GM18951 (cell line): ENCODE measurements around the gene IFITM2.
"Not testable (repeated sequence)": the region's sequence is repeated elsewhere in the genome, so short reads cannot be mapped to it uniquely, and the experiment has no call there.

ENCODE experiments used
- POLR2A ChIP-seq: IDR thresholded peaks from 4 replicates; pipeline ENCODE4 v1.6.1; 2011; ENCODE audit warnings: mild to moderate bottlenecking; ENCODE audit not compliant: insufficient read length, insufficient read depth; ENCODE audit errors: extremely low read depth
- in situ Hi-C: fragments of 300-500 bp; cut with MboI; formaldehyde crosslinking; loops from one replicate; pipeline ENCODE4 v1.12.0; 2022; ENCODE audit warnings: low sequenced_read_pairs, mixed read lengths, inconsistent platforms; ENCODE audit not compliant: unreplicated experiment

IFITM2 gene

GRCh38 chr11:332651-333480 lies 25.2 kb downstream of the IFITM2 start:
- in situ Hi-C loops, result no loop called here
- TF ChIP-seq POLR2A, result no peak

GRCh38 chr11:333616-334263 lies 26.1 kb downstream of the IFITM2 start:
- in situ Hi-C loops, result not testable (repeated sequence)

DNA sequence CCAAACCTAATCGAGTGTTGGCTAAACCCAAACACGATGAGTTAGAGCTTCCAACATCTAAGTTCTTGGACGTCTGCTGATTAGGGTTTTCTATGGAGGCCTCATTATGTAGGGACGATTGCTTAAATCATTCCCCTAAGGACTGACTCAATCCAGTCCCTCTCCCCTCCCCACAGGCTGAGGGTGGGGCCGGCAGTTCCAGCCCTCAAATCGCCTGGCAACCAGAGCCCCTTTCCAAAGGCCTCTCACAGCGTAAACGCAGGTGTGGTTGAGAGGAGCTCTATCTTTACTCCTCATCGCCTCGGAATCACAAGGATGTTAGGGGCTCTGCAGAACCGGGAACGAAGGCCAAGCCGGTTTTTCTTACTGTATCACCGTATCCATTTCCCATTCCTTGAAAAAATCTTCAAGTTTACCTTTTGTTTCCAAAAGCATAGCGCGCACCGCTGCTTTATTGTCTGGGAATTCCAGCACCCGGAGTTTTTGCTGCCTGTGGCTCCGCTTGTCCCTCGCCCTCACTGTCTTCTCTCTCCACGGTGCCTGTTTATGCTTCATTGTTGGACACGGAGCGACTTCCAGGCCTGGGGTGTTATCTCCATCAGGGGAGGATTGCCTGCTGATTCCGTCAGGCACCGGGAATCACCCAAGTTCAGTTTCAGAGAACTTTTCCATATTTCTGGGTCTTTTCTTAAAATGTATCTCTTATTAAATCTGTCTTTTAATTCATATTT lies 26.8 kb downstream of the IFITM2 start:
- in situ Hi-C loops, result no loop called here
- no peak for TF ChIP-seq POLR2A

DNA sequence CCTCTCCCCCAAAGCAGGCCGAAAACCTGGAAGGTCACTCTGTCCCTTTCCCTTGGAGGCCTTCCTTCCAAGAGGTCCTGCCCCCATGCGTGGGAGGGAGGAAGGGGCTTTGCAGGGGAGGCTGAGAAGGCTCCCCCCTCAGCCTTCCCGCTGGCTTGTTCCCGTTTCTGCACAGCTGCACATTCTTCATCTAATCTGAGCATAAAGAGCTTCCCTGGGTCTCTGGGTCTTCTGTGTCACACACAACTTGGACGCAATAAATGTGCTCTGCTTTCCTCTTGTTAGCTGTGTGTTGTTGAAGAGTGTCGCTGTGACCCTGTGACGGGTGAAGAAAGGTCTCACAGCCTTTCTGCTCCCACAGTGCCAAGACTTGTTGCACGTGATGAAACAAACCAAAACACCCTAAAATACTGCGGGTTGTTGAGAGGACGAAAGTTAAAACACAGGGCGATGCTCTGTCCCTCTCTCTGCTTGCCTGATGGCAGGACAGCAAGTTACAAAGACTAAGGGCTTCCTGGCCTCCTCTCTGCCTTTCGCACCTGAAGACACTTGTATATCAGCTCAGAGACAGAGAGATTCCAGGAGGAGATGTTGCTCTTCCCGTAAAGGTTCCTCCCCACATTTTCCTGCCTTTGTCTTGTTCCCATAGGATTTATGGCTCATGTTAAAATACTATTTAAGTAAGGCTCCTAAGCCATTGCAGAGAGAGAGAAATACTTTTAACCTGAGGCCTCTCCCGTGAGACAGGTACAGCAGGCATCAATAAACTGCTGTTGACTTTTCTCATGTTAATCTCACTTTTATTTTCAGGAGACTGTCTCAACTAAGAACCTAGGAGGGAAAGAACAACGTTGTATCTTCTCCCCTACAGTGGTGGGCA lies 28.4 kb downstream of the IFITM2 start:
- no peak for TF ChIP-seq POLR2A
- in situ Hi-C loops, result no loop called here

GRCh38 chr11:336659-337198 lies 29.1 kb downstream of the IFITM2 start:
- in situ Hi-C loops, result no loop called here
- TF ChIP-seq POLR2A, result no peak

GRCh38 chr11:337711-338110 lies 30.1 kb downstream of the IFITM2 start:
- TF ChIP-seq POLR2A, result no peak
- in situ Hi-C loops, result no loop called here

- TF ChIP-seq POLR2A, result no peak
- in situ Hi-C loops, result no loop called here
Observed at GRCh38 chr11:339963-340362, 32.3 kb downstream of the IFITM2 start.

- in situ Hi-C loops, result no loop called here
- no peak for TF ChIP-seq POLR2A
Observed at GRCh38 chr11:340539-341512, 33.2 kb downstream of the IFITM2 start.

DNA sequence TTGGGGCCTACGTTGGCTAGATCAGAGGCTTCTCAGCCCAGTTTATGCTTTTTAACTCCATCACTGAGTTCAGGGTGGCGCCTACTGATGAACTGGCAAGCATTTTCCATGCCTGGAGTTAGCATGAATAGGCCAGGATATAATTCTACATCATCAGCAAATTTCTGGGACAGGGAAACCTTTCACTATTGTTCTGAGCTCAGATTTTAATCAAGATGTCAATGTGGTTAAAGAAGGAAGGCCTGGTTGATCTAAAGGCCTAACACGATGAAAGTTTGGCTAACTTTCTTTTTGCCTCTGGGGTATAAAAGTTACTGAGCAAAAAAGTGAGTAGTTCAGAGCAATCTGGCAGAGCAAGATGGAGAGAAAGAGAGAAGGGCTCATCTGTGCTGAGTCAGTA lies 34.7 kb downstream of the IFITM2 start:
- in situ Hi-C loops, result no loop called here

DNA sequence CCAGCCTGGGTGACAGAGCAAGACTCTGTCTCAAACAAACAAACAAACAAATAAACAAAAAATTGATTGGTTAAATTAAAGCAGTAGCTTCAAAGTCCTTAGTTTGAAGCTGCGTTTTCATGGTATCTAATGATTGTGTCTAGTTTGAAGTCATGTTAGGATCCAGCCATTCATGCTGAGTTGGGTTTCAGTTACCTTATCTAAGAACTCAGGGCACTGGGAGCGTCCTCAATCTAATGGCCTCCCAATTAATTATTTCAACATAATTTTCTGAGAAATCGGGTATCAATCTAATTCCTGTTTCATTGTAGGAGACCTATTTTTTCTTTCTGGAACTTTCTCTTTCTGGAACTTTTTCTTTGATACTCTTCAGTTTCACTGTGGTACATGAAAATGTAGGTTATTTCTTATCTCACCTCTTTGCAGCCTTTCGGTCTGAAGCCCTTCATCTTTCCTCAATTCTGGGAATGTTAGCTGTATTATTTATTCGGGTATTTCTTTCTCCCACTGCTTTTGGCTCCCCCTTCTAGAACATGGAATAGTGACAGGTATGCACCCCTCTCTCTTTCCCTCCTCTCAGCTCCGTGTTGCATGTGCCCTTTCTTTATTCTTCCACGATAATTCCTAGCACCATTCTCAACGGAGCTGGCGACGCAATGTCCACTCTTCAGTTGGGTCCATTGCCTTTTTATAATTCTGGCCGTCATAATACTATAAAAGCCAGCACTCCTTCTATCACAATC lies 37.4 kb downstream of the IFITM2 start:
- no peak for TF ChIP-seq POLR2A
- in situ Hi-C loops, result no loop called here

More for the DNA sequence above, 34.7 kb downstream of the IFITM2 start:
- TF ChIP-seq POLR2A, result no peak

DNA sequence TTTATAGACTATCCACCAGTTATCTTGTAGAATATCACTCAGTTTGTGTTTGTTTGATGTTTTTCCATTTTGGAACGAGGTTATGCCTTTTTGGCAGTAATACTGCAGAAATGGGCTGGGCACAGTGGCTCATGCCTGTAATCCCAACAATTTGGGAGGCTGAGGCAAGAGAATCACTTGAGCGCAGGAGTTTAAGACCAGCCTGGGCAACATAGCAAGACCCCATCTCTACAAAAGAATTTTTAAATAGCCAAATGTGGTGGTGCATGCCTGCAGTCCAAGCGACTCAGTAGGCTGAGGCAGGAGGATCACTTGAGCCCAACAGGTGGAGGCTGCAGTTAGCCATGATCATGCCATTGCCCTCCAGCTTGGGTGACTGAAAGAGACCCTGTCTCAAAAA lies 38.9 kb downstream of the IFITM2 start:
- in situ Hi-C loops, result no loop called here
- no peak for TF ChIP-seq POLR2A

GRCh38 chr11:349270-349954 lies 41.8 kb downstream of the IFITM2 start:
- in situ Hi-C loops, result not testable (repeated sequence)

- in situ Hi-C loops, result not testable (repeated sequence)
Observed at GRCh38 chr11:350033-350722, 42.6 kb downstream of the IFITM2 start.
